HepG2 (cell line): Measurements from ENCODE around the gene TSPAN11. TPM values are rescaled to one million over a fixed set of nuclear protein-coding genes. Genes with fewer than 3 reads are reported as not detected.

ENCODE experiments used
- ATAC-seq: fragments of 200-7000 bp; cut with Tn5 transposase; 3 replicates; pipeline ENCODE4 v1.9.1; 2020; ENCODE audit warnings: mild to moderate bottlenecking, moderate library complexity
- BruUV-seq: library from RNA; stranded (reverse); fragments of 400-500 nt; replicated peaks from 2 replicates; lab custom pipeline; 2021; lab: Mats Ljungman, UMichigan
- CTCF ChIA-PET: fragments of 300-600 bp; formaldehyde crosslinking; extraction: SDS; loops from one replicate; lab custom pipeline; 2021; ENCODE audit warnings: low total read pairs, inconsistent platforms, low intra/inter-chr PET ratio; lab: Yijun Ruan, JAX
- POLR2A ChIA-PET: fragments of 350-600 bp; sonication (Branson Sonifier 250); formaldehyde crosslinking; loops from one replicate; lab custom pipeline; 2020; ENCODE audit warnings: antibody characterized with exemption, inconsistent platforms; lab: Yijun Ruan, JAX
- DNase-seq: peaks from one replicate; pipeline ENCODE4 v3.0.0-alpha.2; 2015; ENCODE audit warnings: low spot score
- FAIRE-seq: peaks from 3 replicates; lab custom pipeline; 2011; peaks lifted over from hg19 to GRCh38; lab: Jason Lieb, UNC
- H2AFZ ChIP-seq: one replicate; pipeline ENCODE4 v1.6.1; 2011; ENCODE audit warnings: low read length, inconsistent platforms
- H3K27ac ChIP-seq: fragments of 300-600 bp; 3 replicates; pipeline ENCODE4 v1.8.0; 2011; ENCODE audit warnings: mixed run types, mild to moderate bottlenecking, mixed read lengths, low read length, inconsistent platforms; ENCODE audit not compliant: insufficient read depth; ENCODE audit errors: extremely low read length
- H3K27me3 ChIP-seq, 2 experiments: fragments of 200-600 bp in 1 of 2; 2 replicates in 1 of 2; 3 replicates in 1 of 2; pipeline versions ENCODE4 v1.6.0 to v1.8.0; 2011; ENCODE audit warnings: low read length in 2 of 2, mild to moderate bottlenecking in 2 of 2, moderate library complexity in 2 of 2, inconsistent platforms in 1 of 2; ENCODE audit not compliant: insufficient read depth in 2 of 2, control insufficient read depth in 1 of 2
- H3K36me3 ChIP-seq, 2 experiments: fragments of 200-600 bp in 1 of 2; replicated peaks in 1 of 2; 2 replicates in 1 of 2; 3 replicates in 1 of 2; pipeline versions ENCODE4 v1.5.1 to v1.8.0; 2011; ENCODE audit warnings: low read length in 2 of 2, inconsistent platforms in 1 of 2; ENCODE audit not compliant: insufficient read depth in 2 of 2, control insufficient read depth in 1 of 2
- H3K4me1 ChIP-seq: 2 replicates; pipeline ENCODE4 v1.5.1; 2012; ENCODE audit warnings: low read length, inconsistent platforms; ENCODE audit not compliant: insufficient read depth
- H3K4me2 ChIP-seq: 2 replicates; pipeline ENCODE4 v1.6.0; 2011; ENCODE audit warnings: low read depth, low read length, inconsistent platforms
- H3K4me3 ChIP-seq, 3 experiments: fragments of 200-600 bp in 1 of 3; sonication (generic), shearing (Covaris generic) in 1 of 3; replicated peaks in 1 of 3; 2 replicates each; pipeline ENCODE4 v1.5.1; 2011 to 2016; ENCODE audit warnings: low read length in 3 of 3, inconsistent platforms in 2 of 3, low read depth in 2 of 3, mild to moderate bottlenecking in 2 of 3, control low read depth in 1 of 3, mixed read lengths in 1 of 3; ENCODE audit not compliant: insufficient read depth in 1 of 3
- H3K79me2 ChIP-seq: one replicate; pipeline ENCODE4 v1.6.1; 2011; ENCODE audit warnings: low read length, inconsistent platforms; ENCODE audit not compliant: insufficient read depth
- H3K9ac ChIP-seq: 2 replicates; pipeline ENCODE4 v1.6.0; 2011; ENCODE audit warnings: mild to moderate bottlenecking, low read depth, low read length, inconsistent platforms; ENCODE audit not compliant: insufficient read depth
- H3K9me3 ChIP-seq: 2 replicates; pipeline ENCODE4 v1.5.1; 2012; ENCODE audit warnings: mild to moderate bottlenecking, low read length
- H4K20me1 ChIP-seq: 2 replicates; pipeline ENCODE4 v1.6.0; 2011; ENCODE audit warnings: inconsistent platforms, mild to moderate bottlenecking, low read length, moderate library complexity; ENCODE audit not compliant: insufficient read depth
- ETV5 ChIP-seq: IDR thresholded peaks from 2 replicates; pipeline ENCODE4 v1.6.1; 2018; ENCODE audit warnings: missing biosample characterization, missing genetic modification reagents, inconsistent platforms, borderline replicate concordance
- HMG20A ChIP-seq: IDR thresholded peaks from 2 replicates; pipeline ENCODE4 v1.6.1; 2016; ENCODE audit warnings: borderline replicate concordance
- HNRNPH1 ChIP-seq: fragments of 200-400 bp; formaldehyde crosslinking; optimal IDR thresholded peaks from 2 replicates; pipeline ENCODE3; 2017; ENCODE audit warnings: mild to moderate bottlenecking, low read depth, low read length
- KLF11 ChIP-seq: IDR thresholded peaks from 2 replicates; pipeline ENCODE4 v1.6.1; 2016; ENCODE audit warnings: missing compliant biosample characterization
- KMT2A ChIP-seq: sonication (generic); formaldehyde crosslinking; IDR thresholded peaks from 2 replicates; pipeline ENCODE4 v1.4.0; 2020; ENCODE audit warnings: missing genetic modification reagents
- LCORL ChIP-seq, 2 experiments: fragments of 450-650 bp in 1 of 2; sonication (generic) in 1 of 2; formaldehyde crosslinking in 1 of 2; IDR thresholded peaks; 2 replicates each; pipeline versions ENCODE4 v1.5.0 to v1.6.1; 2017 to 2020; ENCODE audit warnings: antibody characterized with exemption in 1 of 2, missing genetic modification reagents in 1 of 2
- NFE2L1 ChIP-seq: sonication (generic); formaldehyde crosslinking; IDR thresholded peaks from 2 replicates; pipeline ENCODE4 v1.4.0; 2020; ENCODE audit warnings: missing genetic modification reagents, mild to moderate bottlenecking, borderline replicate concordance
- POGK ChIP-seq: sonication (generic); formaldehyde crosslinking; conservative IDR thresholded peaks from 2 replicates; pipeline ENCODE4 v1.8.0; 2022; ENCODE audit warnings: mild to moderate bottlenecking, moderate library complexity, missing genetic modification reagents
- REXO4 ChIP-seq: sonication (generic); formaldehyde crosslinking; IDR thresholded peaks from 2 replicates; pipeline ENCODE4 v1.8.0; 2022; ENCODE audit warnings: missing genetic modification reagents, mild to moderate bottlenecking, borderline replicate concordance
- ZFP1 ChIP-seq: IDR thresholded peaks from 2 replicates; pipeline ENCODE4 v1.6.1; 2016
- ZNF121 ChIP-seq: sonication (generic); formaldehyde crosslinking; IDR thresholded peaks from 2 replicates; pipeline ENCODE4 v1.5.0; 2020; ENCODE audit warnings: mild to moderate bottlenecking, missing genetic modification reagents
- ZNF33A ChIP-seq: sonication (generic); formaldehyde crosslinking; IDR thresholded peaks from 2 replicates; pipeline ENCODE4 v1.5.1; 2020; ENCODE audit warnings: missing genetic modification reagents, mild to moderate bottlenecking, moderate library complexity, borderline replicate concordance
- ZNF737 ChIP-seq: sonication (generic); formaldehyde crosslinking; IDR thresholded peaks from 2 replicates; pipeline ENCODE4 v1.5.0; 2020; ENCODE audit warnings: missing genetic modification reagents, mild to moderate bottlenecking, borderline replicate concordance
- ZNF891 ChIP-seq: sonication (generic); formaldehyde crosslinking; IDR thresholded peaks from 2 replicates; pipeline ENCODE4 v1.5.0; 2020; ENCODE audit warnings: mild to moderate bottlenecking, missing genetic modification reagents
- WGBS: methylation state at CpG from one replicate; pipeline ENCODE4 v1.1.6; 2017; ENCODE audit warnings: low lambda C conversion rate; 5-methylcytosine and 5-hydroxymethylcytosine counted together
- in situ Hi-C: cut with HindIII; loops from 2 replicates; pipeline ENCODE4 v1.10.0; 2017; ENCODE audit warnings: low pct_unique_long_range_greater_than_20kb; ENCODE audit not compliant: extremely low pct_ligation_motif_present
- intact Hi-C: fragments of 100-400 bp; cut with micrococcal nuclease; formaldehyde crosslinking; loops from one replicate; pipeline ENCODE4 v1.10.0; 2022; ENCODE audit not compliant: unreplicated experiment
- polyA plus RNA-seq, 8 experiments: library from polyadenylated mRNA; depleted of rRNA in 3 of 8; stranded (reverse) in 7 of 8; unstranded in 1 of 8; fragments of >200 nt; fragmentation: Illumina TruSeq in 4 of 8; extraction: Trizol in 4 of 8; gene quantifications; 2 replicates each; pipeline versions ENCODE4 v1.2.1 to v1.2.3, GENCODE V29; 2011 to 2016; ENCODE audit warnings: low read depth in 4 of 8, missing spikeins in 1 of 8, mixed read lengths in 1 of 8; ENCODE audit not compliant: insufficient read depth in 1 of 8
- total RNA-seq, 5 experiments: library from RNA; depleted of rRNA; stranded (reverse); fragments of >200 nt; fragmentation: Illumina TruSeq; extraction: Trizol; gene quantifications; 2 replicates each; pipeline ENCODE4 v1.2.3, GENCODE V29; 2016; ENCODE audit warnings: low read depth in 1 of 5
- TF ChIP-seq, protein P1 (sequence below): sonication (generic); formaldehyde crosslinking; conservative IDR thresholded peaks from 2 replicates; pipeline ENCODE4 v1.4.0; 2020; ENCODE audit warnings: mild to moderate bottlenecking, missing genetic modification reagents, moderate library complexity

Gene TSPAN11
- total and polyA plus RNA-seq, 2 of the 13 experiments (the other 11 are each of a cell fraction or from before 2014, with no cell fraction given) = 0.01 to 0.07 TPM

GRCh38 chr12:31037028-31037427 lies 110.5 kb downstream of the TSPAN11 start:
- Histone ChIP-seq H2AFZ (no peak overlapping the region), H3K79me2 (no peaks in the 10 kb centered on the region), H3K4me1 (no peaks in the 10 kb centered on the region), H4K20me1 (no peaks in the 10 kb centered on the region), H3K36me3 (no peaks in the 10 kb centered on the region), H3K27ac (no peak overlapping the region), H3K4me2 (no peak overlapping the region), H3K9me3 (no peaks in the 10 kb centered on the region), H3K4me3 (no peak overlapping the region), H3K27me3 (peaks cover 0 to 2% of the 10 kb centered on the region in 2 experiments; a peak in 1 of 5 replicates), H3K9ac (no peak overlapping the region)
- BruUV-seq = no TSS peak
- no peak for FAIRE-seq
- intact Hi-C loops (no loop called here), in situ Hi-C loops (no loop called here)
- no peak for ATAC-seq
- DNase-seq = no peak
- ChIA-PET POLR2A (no interaction called here), CTCF (no interaction called here)
- 100% methylated on average over 1 of the region's 1 CpG for WGBS
- TF ChIP-seq ZNF121 (CRISPR knock-in tag) (no peak), ZNF737 (no peak), REXO4 (no peak), ZFP1 (no peak), KLF11 (CRISPR knock-in tag) (no peak), LCORL (IDR thresholded peaks at IDR 0.05) (no peak), LCORL (CRISPR knock-in tag; IDR thresholded peaks at IDR 0.05) (no peak), HMG20A (CRISPR knock-in tag) (no peak), NFE2L1 (no peak), ETV5 (CRISPR knock-in tag) (no peak), POGK (CRISPR knock-in tag) (no peak), ZNF891 (CRISPR knock-in tag) (no peak), KMT2A (CRISPR knock-in tag) (no peak), HNRNPH1 (no peak), ZNF33A (CRISPR knock-in tag) (no peak)
- TF ChIP-seq, protein P1, sequence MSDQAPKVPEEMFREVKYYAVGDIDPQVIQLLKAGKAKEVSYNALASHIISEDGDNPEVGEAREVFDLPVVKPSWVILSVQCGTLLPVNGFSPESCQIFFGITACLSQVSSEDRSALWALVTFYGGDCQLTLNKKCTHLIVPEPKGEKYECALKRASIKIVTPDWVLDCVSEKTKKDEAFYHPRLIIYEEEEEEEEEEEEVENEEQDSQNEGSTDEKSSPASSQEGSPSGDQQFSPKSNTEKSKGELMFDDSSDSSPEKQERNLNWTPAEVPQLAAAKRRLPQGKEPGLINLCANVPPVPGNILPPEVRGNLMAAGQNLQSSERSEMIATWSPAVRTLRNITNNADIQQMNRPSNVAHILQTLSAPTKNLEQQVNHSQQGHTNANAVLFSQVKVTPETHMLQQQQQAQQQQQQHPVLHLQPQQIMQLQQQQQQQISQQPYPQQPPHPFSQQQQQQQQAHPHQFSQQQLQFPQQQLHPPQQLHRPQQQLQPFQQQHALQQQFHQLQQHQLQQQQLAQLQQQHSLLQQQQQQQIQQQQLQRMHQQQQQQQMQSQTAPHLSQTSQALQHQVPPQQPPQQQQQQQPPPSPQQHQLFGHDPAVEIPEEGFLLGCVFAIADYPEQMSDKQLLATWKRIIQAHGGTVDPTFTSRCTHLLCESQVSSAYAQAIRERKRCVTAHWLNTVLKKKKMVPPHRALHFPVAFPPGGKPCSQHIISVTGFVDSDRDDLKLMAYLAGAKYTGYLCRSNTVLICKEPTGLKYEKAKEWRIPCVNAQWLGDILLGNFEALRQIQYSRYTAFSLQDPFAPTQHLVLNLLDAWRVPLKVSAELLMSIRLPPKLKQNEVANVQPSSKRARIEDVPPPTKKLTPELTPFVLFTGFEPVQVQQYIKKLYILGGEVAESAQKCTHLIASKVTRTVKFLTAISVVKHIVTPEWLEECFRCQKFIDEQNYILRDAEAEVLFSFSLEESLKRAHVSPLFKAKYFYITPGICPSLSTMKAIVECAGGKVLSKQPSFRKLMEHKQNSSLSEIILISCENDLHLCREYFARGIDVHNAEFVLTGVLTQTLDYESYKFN = no peak
